ENCODE results near the gene PDGFRB. TPM values are rescaled to one million over a fixed set of nuclear protein-coding genes. Genes with fewer than 3 reads are reported as not detected.

The PDGFRB gene
- total RNA-seq, 1 experiment from 2014 or later, result 0.63 TPM

DNA sequence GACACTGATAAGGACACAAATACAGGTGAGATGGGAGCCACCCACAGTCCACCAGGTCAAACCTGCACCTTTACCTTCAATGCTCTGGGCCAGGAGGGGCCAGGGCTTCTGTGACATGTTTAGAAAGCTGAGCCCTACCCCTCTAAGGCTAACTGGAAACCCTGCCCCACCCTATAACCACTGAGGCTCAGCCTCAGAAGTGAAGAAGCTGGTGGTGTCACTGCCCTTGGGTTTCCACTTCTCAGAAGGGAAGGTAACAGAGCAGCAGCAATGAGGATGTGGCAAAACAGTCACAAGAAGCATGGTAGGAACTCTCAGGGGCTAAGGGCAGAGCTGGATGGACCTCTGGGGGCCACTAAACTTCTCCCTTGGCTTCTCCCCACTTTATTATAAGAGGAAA lies 6.0 kb downstream of the PDGFRB start:
- Mint-ChIP-seq H3K27me3 (ENCODE audit: insufficient read depth, unreplicated experiment) (no peaks in the 10 kb centered on the region), H3K36me3 (ENCODE audit: insufficient read depth, unreplicated experiment) (no peaks in the 10 kb centered on the region), H3K4me3 (ENCODE audit: unreplicated experiment) (no peak overlapping the region), H3K4me1 (ENCODE audit: insufficient read depth, unreplicated experiment) (peaks cover 6% of the 10 kb centered on the region), H3K27ac (ENCODE audit: low read depth, unreplicated experiment) (no peak overlapping the region), H3K9me3 (ENCODE audit: unreplicated experiment) (no peaks in the 10 kb centered on the region)
- POLR2A ChIA-PET, result no interaction called here
- BruUV-seq (replicated peaks), result no TSS peak
- no peak for TF ChIP-seq CTCF (IDR thresholded peaks at IDR 0.05; ENCODE audit: unreplicated experiment)
- intact Hi-C loops (cut with micrococcal nuclease), result no loop called here
- CTCF ChIA-PET, result interaction anchor here (1.8 kb wide), 1 partner anchor 13 kb away, joined by 9 read pairs; no protein-coding TSS in a partner anchor
- no peak for DNase-seq (ENCODE audit: unreplicated experiment)

- no TSS peak for BruUV-seq (replicated peaks)
- POLR2A ChIA-PET, result no interaction called here
- no peaks in the 10 kb centered on the region for H3K36me3 Mint-ChIP-seq (ENCODE audit: insufficient read depth, unreplicated experiment)
- H3K4me1 Mint-ChIP-seq (ENCODE audit: insufficient read depth, unreplicated experiment), result peaks cover 18% of the 10 kb centered on the region
- no peak for TF ChIP-seq CTCF (IDR thresholded peaks at IDR 0.05; ENCODE audit: unreplicated experiment)
- H3K27ac Mint-ChIP-seq (ENCODE audit: low read depth, unreplicated experiment), result no peak overlapping the region
- intact Hi-C loops (cut with micrococcal nuclease), result no loop called here
- CTCF ChIA-PET, result interaction anchor here (1.2 kb wide), 2 partner anchors 10 to 14 kb away, joined by 4 to 5 read pairs; no protein-coding TSS in a partner anchor
- H3K9me3 Mint-ChIP-seq (ENCODE audit: unreplicated experiment), result no peaks in the 10 kb centered on the region
- DNase-seq (ENCODE audit: unreplicated experiment), result peak; percentile 47
- no peak overlapping the region for H3K4me3 Mint-ChIP-seq (ENCODE audit: unreplicated experiment)
- H3K27me3 Mint-ChIP-seq (ENCODE audit: insufficient read depth, unreplicated experiment), result no peaks in the 10 kb centered on the region
These were observed 7.3 kb downstream of the PDGFRB start for GRCh38 chr5:150148117-150148927.

GRCh38 chr5:150147670-150148069 lies 8.0 kb downstream of the PDGFRB start:
- no peak overlapping the region for H3K27ac Mint-ChIP-seq (ENCODE audit: low read depth, unreplicated experiment)
- no peaks in the 10 kb centered on the region for H3K9me3 Mint-ChIP-seq (ENCODE audit: unreplicated experiment)
- CTCF ChIA-PET, result interaction anchor here (1.2 kb wide), 1 partner anchor 11 kb away, joined by 5 read pairs; no protein-coding TSS in a partner anchor
- TF ChIP-seq CTCF (IDR thresholded peaks at IDR 0.05; ENCODE audit: unreplicated experiment), result no peak
- DNase-seq (ENCODE audit: unreplicated experiment), result no peak
- no peaks in the 10 kb centered on the region for H3K36me3 Mint-ChIP-seq (ENCODE audit: insufficient read depth, unreplicated experiment)
- no TSS peak for BruUV-seq (replicated peaks)
- no peak overlapping the region for H3K4me3 Mint-ChIP-seq (ENCODE audit: unreplicated experiment)
- POLR2A ChIA-PET, result no interaction called here
- intact Hi-C loops (cut with micrococcal nuclease), result no loop called here
- H3K4me1 Mint-ChIP-seq (ENCODE audit: insufficient read depth, unreplicated experiment), result peaks cover 25% of the 10 kb centered on the region
- no peaks in the 10 kb centered on the region for H3K27me3 Mint-ChIP-seq (ENCODE audit: insufficient read depth, unreplicated experiment)

DNA sequence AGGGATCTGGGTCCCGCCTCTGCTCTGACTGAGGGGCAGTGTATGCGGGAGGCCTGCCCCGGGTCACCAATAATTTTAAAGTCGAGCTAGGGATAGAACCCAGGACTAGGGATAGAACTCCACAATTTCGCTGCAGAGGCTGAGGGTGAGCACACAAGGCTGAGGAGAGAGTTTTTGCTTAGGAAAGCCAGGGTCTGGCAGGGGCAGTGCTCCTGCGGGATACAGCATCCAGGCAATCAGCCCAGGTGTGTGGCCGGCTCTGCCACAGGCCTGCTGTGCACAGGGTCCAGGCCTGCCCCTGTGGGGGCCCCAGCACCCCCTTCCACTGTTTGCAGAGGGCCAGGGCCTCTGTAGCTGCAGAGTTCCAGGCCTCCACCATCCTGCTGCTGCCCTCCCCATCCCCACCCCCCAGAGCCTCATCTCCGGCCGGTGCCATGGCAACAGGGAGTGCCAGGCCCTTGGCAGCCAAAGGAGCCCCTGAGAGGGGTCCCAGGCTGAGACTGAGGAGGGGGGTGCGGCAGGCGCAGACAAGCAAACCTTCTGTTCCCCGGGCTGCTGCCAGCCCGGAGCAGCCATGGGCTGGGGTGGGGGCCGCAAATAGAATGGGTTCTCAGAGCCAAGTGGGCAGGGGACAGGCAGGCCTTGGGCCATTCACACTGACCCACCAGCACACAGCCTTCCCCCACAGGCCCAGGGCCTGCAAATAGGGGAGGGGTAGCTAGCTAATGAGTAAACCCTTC lies 8.6 kb downstream of the PDGFRB start:
- Mint-ChIP-seq H3K27me3 (ENCODE audit: insufficient read depth, unreplicated experiment) (no peaks in the 10 kb centered on the region), H3K4me1 (ENCODE audit: insufficient read depth, unreplicated experiment) (peaks cover 26% of the 10 kb centered on the region), H3K9me3 (ENCODE audit: unreplicated experiment) (no peaks in the 10 kb centered on the region), H3K27ac (ENCODE audit: low read depth, unreplicated experiment) (no peak overlapping the region), H3K4me3 (ENCODE audit: unreplicated experiment) (no peak overlapping the region), H3K36me3 (ENCODE audit: insufficient read depth, unreplicated experiment) (no peaks in the 10 kb centered on the region)
- DNase-seq (ENCODE audit: unreplicated experiment), result no peak
- CTCF ChIA-PET, result interaction anchor here (0.9 to 4.0 kb wide), 2 partner anchors 16 to 69 kb away, joined by 3 to 26 read pairs; no protein-coding TSS in a partner anchor
- intact Hi-C loops (cut with micrococcal nuclease), result no loop called here
- BruUV-seq (replicated peaks), result no TSS peak
- TF ChIP-seq CTCF (IDR thresholded peaks at IDR 0.05; ENCODE audit: unreplicated experiment), result no peak
- POLR2A ChIA-PET, result interaction anchor here (0.5 kb wide), 1 partner anchor 150 kb away, joined by 3 read pairs; no protein-coding TSS in a partner anchor

Data from MCF 10A (cell line).